ENCODE measurements around the gene ABCA2.

DNA sequence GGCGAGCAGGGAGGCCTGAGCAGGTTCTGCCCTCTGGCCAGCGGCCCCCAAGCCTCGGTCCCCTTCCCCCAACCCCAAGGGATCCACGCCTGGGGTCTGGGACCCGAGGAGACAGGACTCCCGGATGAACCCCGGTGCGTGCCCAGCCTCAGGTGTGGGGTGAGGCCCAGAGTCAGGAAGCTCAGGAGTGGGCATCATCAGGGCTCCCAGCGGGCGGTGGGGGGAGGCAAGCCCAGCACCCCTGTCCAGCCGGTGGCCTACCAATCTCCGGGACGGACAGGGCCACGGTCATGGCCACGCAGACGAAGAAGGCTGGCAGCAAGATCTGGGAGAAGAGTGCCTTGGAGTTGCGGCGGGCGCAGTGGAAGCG is 14.5 kb downstream of the ABCA2 start:
- TF ChIP-seq POLR2A (IDR thresholded peaks at IDR 0.05), result no peak
- no peak for TF ChIP-seq CTCF (IDR thresholded peaks at IDR 0.05)
